Iris pigment epithelial cell (primary cell): ENCODE measurements around the gene CNN2.
A peak's percentile ranks its signal among the peaks of the same experiment; 100 is the strongest.

Source experiments
- DNase-seq: peaks from one replicate; pipeline ENCODE4 v3.0.0-alpha.2; 2011; ENCODE audit warnings: low read depth

CNN2 gene

DNA sequence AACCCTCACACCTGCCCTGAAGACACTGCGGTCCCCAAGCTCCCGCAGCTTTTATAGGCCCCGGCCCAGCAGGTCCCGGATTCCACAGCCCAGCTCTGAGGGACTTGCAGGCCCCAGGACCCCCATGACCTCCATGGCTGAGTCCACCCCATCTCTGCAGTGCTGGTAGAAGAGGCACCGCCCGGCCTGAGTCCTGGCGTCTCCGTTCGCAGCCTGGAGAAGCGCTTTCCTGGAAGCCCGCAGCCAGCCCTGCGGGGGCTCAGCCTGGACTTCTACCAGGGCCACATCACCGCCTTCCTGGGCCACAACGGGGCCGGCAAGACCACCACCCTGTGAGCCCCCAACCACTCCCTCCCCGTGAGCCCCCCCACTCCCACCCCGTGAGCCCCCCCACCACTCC, 22.7 kb downstream of the CNN2 start:
- no peak for DNase-seq

DNA sequence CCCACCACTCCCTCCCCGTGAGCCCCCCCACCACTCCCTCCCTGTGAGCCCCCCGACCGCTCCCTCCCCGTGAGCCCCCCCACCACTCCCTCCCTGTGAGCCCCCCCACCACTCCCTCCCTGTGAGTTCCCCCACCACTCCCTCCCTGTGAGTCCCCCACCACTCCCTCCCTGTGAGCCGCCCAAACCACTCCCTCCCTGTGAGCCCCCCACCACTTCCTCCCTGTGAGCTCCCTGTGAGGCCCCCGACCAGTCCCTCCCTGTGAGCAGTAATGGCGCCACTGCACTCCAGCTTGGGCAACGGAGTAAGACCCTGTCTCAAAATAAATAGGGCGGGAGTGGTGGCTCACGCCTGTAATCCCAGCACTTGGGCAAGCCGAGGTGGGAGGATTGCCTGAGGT, 23.4 kb downstream of the CNN2 start:
- no peak for DNase-seq

DNA sequence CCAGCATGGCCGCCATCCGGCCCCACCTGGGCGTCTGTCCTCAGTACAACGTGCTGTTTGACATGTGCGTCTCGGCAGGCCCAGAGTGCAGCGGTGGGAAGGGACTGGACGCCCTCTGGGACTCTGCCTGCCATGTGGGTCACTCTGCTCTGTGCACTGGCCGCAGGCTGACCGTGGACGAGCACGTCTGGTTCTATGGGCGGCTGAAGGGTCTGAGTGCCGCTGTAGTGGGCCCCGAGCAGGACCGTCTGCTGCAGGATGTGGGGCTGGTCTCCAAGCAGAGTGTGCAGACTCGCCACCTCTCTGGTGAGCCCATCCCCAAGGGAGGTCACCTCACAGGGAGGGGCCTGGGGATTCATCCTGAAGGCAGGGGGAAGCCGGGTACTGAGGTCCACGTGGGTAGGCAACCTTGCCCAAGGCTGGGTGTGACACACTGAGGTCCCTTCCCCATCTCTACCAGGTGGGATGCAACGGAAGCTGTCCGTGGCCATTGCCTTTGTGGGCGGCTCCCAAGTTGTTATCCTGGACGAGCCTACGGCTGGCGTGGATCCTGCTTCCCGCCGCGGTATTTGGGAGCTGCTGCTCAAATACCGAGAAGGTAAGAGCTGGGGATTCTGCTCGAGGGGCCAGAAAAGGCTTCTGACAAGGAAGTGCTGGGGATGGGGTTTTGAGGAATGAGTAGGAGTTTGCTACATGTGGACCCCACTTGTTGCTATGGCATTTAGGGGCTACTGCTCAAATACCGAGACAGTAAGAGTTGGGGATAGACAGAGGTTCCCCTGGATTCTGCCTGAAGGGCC, 24.8 kb downstream of the CNN2 start:
- no peak for DNase-seq

DNA sequence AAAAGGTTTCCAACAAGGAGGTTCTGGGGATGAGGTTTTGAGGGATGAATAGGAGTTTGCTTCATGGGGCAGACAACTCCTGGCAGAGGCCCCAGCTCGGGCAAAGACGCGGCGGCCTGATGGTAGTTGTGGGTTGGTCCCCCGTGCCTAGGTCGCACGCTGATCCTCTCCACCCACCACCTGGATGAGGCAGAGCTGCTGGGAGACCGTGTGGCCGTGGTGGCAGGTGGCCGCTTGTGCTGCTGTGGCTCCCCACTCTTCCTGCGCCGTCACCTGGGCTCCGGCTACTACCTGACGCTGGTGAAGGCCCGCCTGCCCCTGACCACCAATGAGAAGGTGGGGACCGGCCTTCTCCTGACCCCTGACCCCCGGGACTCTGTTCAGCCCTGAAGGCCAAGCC, 25.4 kb downstream of the CNN2 start:
- no peak for DNase-seq

DNA sequence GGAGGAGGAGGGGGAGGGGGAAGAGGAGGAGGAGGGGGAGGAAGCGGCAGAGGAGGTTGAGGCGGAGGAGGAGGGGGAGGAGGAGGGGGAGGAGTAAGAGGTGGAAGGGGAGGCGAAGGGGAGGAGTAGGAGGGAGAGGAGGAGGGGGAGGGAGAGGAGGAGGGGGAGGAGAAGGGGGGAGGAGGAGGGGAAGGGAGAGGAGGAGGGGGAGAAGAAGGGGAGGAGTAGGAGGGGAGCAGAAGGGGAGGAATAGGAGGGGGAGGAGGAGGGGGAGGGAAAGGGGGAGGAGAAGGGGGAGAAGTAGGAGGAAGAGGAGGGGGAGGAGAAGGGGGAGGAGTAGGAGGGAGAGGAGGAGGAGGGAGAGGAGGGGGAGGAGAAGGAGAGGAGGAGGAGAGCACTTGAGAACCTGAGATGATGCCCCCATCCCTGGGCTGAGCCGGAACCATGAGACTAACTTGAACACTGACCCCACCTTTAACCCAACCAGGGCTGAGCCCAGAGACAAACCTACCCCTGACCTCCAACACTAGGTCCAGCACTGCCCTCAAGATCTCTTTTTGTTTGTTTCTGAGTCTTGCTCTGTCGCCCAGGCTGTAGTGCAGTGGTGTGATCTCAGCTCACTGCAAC, 26.1 kb downstream of the CNN2 start:
- DNase-seq, result no peak

- no peak for DNase-seq
Observed at GRCh38 chr19:1053176-1054101, 27.0 kb downstream of the CNN2 start.

GRCh38 chr19:1054102-1055027, 28.0 kb downstream of the CNN2 start:
- no peak for DNase-seq

- no peak for DNase-seq
Observed at GRCh38 chr19:1055028-1055425, 28.6 kb downstream of the CNN2 start.

DNA sequence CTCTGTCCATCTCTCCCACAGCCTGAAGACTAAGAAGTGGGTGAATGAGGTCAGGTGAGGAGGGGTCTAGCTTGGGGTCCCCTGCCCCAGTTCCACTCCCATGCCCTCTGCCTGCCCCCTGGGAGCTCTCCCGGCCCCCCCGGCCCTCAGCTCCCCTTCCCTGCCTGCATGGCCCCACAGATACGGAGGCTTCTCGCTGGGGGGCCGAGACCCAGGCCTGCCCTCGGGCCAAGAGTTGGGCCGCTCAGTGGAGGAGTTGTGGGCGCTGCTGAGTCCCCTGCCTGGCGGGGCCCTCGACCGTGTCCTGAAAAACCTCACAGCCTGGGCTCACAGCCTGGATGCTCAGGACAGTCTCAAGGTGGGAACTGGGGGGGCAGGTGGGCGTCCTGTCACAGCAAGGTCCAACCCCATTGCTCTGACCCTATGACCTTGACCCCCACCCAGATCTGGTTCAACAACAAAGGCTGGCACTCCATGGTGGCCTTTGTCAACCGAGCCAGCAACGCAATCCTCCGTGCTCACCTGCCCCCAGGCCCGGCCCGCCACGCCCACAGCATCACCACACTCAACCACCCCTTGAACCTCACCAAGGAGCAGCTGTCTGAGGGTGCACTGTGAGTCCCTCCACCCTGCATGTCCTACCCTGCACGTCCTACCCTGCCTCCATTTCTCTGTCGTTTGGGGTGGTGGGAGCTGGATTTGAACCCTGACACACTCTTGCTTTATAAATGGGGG, 29.6 kb downstream of the CNN2 start:
- no peak for DNase-seq

- DNase-seq, result peak; percentile 63
Observed at GRCh38 chr19:1057176-1057855, 30.9 kb downstream of the CNN2 start.

DNA sequence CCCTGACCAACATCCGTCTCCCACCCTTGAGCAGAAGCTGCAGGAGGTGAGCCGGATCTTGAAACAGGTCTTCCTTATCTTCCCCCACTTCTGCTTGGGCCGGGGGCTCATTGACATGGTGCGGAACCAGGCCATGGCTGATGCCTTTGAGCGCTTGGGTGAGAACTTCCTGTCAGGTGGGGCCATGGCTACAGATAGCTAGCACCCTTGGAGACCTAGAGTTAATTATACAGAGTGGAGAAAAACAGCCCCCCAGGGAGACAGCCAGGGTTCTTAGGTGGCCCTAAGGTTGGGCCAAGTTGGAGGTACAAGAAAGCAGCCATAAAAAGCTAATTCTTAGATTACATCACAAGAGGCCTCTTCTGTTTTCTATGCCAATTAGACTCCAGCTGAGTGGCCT, 31.7 kb downstream of the CNN2 start:
- no peak for DNase-seq

GRCh38 chr19:1060689-1061088, 34.3 kb downstream of the CNN2 start:
- DNase-seq, result no peak

- no peak for DNase-seq
Observed at GRCh38 chr19:1061987-1062386, 35.6 kb downstream of the CNN2 start.

GRCh38 chr19:1062387-1063029, 36.1 kb downstream of the CNN2 start:
- DNase-seq, result no peak

- DNase-seq, result no peak
Observed at GRCh38 chr19:1063030-1063908, 36.9 kb downstream of the CNN2 start.

- DNase-seq, result no peak
Observed at GRCh38 chr19:1063909-1064660, 37.7 kb downstream of the CNN2 start.

DNA sequence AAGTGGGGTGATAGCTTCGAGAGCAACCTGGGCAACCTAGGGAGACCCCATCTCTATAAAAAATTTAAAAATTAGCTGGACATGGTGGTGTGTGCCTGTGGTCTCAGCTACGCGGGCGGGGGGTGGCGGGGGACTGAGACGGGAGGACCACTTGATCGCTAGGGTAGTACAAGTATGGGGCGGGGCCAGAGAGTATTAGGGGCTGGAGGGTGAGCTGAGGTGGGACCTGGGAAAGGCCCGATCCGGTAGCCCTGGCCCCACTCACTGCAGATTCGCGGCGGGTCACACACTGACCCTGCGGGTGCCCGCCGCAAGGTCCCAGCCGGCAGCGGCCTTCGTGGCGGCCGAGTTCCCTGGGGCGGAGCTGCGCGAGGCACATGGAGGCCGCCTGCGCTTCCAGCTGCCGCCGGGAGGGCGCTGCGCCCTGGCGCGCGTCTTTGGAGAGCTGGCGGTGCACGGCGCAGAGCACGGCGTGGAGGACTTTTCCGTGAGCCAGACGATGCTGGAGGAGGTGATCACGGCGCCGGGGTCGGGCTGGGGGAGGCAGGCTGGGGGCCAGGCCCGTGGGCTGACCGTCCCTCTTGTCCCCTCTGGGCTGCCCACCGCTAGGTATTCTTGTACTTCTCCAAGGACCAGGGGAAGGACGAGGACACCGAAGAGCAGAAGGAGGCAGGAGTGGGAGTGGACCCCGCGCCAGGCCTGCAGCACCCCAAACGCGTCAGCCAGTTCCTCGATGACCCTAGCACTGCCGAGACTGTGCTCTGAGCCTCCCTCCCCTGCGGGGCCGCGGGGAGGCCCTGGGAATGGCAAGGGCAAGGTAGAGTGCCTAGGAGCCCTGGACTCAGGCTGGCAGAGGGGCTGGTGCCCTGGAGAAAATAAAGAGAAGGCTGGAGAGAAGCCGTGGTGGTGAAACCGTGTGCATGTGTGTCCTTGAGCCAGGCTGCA, 38.5 kb downstream of the CNN2 start:
- DNase-seq, result peak; percentile 78
